Ovary (tissue), 9 donors: ENCODE data around the gene STK33. TPM values are rescaled to one million over a fixed set of nuclear protein-coding genes. Genes with fewer than 3 reads are reported as not detected.
"Not testable (repeated sequence)": the region's sequence is repeated elsewhere in the genome, so short reads cannot be mapped to it uniquely, and the experiment has no call there.

Experiments
- DNase-seq, 5 donors: peaks; one replicate each; pipeline ENCODE4 v3.0.0-alpha.2; 2019 to 2020
- H3K27ac ChIP-seq, 2 donors: fragments of 200-600 bp; one replicate each; pipeline versions ENCODE4 v1.5.1 to v1.8.0; 2019 to 2022
- H3K27me3 ChIP-seq: fragments of 200-600 bp; one replicate; pipeline ENCODE4 v1.8.0; 2022
- H3K36me3 ChIP-seq: fragments of 200-600 bp; sonication (generic); one replicate; pipeline ENCODE4 v1.5.1; 2019
- H3K4me1 ChIP-seq: one replicate; pipeline ENCODE4 v1.8.1; 2013; ENCODE audit warnings: mild to moderate bottlenecking, moderate library complexity; ENCODE audit not compliant: insufficient read depth
- H3K4me3 ChIP-seq: fragments of 200-600 bp; sonication (generic); one replicate; pipeline ENCODE4 v1.5.1; 2017
- H3K9me3 ChIP-seq, 2 donors: fragments of 200-600 bp in 1 of 2; sonication (generic) in 1 of 2; one replicate each; pipeline versions ENCODE4 v1.5.1 to v1.8.1; 2013 to 2019; ENCODE audit warnings: mild to moderate bottlenecking in 1 of 2, moderate library complexity in 1 of 2
- EP300 ChIP-seq: sonication (generic); formaldehyde crosslinking; IDR thresholded peaks from one replicate; pipeline ENCODE4 v1.6.1; 2017; ENCODE audit warnings: antibody characterized with exemption
- POLR2A ChIP-seq: fragments of 450-650 bp; IDR thresholded peaks from one replicate; pipeline ENCODE4 v1.6.1; 2017; ENCODE audit warnings: antibody characterized with exemption, mild to moderate bottlenecking, moderate library complexity
- WGBS, 3 donors: extraction: QIAGEN DNeasy Blood & Tissue Kit in 1 of 3; methylation state at CpG; one replicate each; pipeline versions ENCODE4 v1.1.5 to v1.1.7; 2013 to 2017; 5-methylcytosine and 5-hydroxymethylcytosine counted together
- intact Hi-C, 4 donors: fragments of 100-400 bp; cut with DNase I; formaldehyde crosslinking; loops; one replicate each; pipeline versions ENCODE4 v1.11.0 to v1.15.1; 2022 to 2023
- polyA plus RNA-seq, 2 donors: library from polyadenylated mRNA; stranded (reverse); fragments of 200-250 nt in 1 of 2; fragments of 350-450 nt in 1 of 2; fragmentation: Illumina TruSeq in 1 of 2; extraction: RNeasy Lipid Tissue Mini Kit (QIAGEN cat#74804) in 1 of 2; gene quantifications; one replicate each; pipeline ENCODE4 v1.2.3, GENCODE V29; 2013 to 2014
- total RNA-seq, 7 donors: library from RNA; depleted of rRNA in 2 of 7; stranded (reverse); fragments of >200 nt in 2 of 7; fragmentation: NEBNext Ultra II Directional in 3 of 7; extraction: Animal tissue kit (Norgen Biotek cat#: 25700) in 3 of 7; gene quantifications; one replicate each; pipeline versions ENCODE4 v1.1.0 to v1.2.4, GENCODE V29; 2016 to 2023
- TF ChIP-seq, protein P1 (sequence below), 3 donors: fragments of 450-650 bp in 2 of 3; fragments of 200-600 bp in 1 of 3; IDR thresholded peaks; one replicate each; pipeline versions ENCODE4 v1.5.1 to v1.8.0; 2016 to 2022; ENCODE audit warnings: antibody characterized with exemption in 3 of 3, mild to moderate bottlenecking in 1 of 3
- donor health status: DM: no; HTN: no; CAD: no; lungs with moderate emphysema.
- donor health status: DM: no; HTN: no; CAD: no.
- donor health status: Bipolar disorder and iron deficiency.
- donor health status: DM: yes; HTN: yes; CAD: no.
- donor health status: DM: no; HTN: no; CAD: no.
- donor health status: DM: yes; HTN: yes; CAD: no.

STK33 gene
- total and polyA plus RNA-seq, 9 donors = 11.9 to 50.8 (median 23.5) TPM

DNA sequence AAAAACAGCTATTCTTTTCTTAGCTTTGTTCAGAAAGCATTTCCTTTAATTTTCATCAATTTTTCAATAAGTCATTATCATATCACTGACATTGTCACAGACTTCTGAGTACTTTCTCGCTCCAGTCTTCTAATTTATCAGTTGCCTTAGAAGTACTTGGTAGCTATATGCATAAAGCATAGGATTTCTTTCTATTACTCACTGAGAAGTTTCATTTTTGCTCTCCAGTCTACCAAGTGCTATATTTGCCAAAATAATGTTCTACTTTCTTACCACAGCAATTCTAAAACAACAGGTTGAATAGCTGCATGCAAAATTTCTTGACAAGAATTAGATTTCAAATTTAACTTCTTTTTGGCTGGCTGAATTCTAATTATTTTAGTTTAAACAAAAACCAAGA lies 116.3 kb downstream of the STK33 start:
- 93 to 94% (median 94%) methylated on average over 1 of the region's 1 CpG for WGBS, 3 donors
- H3K36me3 ChIP-seq = no peaks in the 10 kb centered on the region

DNA sequence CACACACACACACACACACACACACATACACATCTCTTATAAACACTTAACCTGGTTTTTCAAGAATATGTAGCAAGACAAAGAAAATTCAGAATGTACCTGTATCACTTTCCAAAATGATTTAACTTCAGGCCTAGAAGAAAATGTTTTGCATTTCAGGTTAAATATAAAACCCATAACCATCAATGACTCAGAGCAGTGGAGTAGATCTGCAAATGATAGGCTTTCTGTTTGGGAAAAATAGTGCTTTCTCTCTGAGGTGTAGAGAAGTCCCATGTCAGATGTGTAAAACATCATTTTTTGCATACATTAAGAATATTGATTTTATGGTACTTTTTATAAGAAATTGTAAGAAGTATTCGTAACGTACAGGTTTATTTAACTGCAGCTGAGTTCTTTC lies 116.9 kb downstream of the STK33 start:
- DNase-seq = no peak
- Histone ChIP-seq H3K27me3 (no peaks in the 10 kb centered on the region), H3K4me3 (no peak overlapping the region), H3K4me1 (no peaks in the 10 kb centered on the region), H3K9me3 (no peaks in the 10 kb centered on the region), H3K27ac (no peak overlapping the region), H3K36me3 (no peaks in the 10 kb centered on the region)
- TF ChIP-seq POLR2A = no peak
- TF ChIP-seq, protein P1, sequence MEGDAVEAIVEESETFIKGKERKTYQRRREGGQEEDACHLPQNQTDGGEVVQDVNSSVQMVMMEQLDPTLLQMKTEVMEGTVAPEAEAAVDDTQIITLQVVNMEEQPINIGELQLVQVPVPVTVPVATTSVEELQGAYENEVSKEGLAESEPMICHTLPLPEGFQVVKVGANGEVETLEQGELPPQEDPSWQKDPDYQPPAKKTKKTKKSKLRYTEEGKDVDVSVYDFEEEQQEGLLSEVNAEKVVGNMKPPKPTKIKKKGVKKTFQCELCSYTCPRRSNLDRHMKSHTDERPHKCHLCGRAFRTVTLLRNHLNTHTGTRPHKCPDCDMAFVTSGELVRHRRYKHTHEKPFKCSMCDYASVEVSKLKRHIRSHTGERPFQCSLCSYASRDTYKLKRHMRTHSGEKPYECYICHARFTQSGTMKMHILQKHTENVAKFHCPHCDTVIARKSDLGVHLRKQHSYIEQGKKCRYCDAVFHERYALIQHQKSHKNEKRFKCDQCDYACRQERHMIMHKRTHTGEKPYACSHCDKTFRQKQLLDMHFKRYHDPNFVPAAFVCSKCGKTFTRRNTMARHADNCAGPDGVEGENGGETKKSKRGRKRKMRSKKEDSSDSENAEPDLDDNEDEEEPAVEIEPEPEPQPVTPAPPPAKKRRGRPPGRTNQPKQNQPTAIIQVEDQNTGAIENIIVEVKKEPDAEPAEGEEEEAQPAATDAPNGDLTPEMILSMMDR (IDR thresholded peaks at IDR 0.05) = no peak
- no peak for TF ChIP-seq EP300
- WGBS, 3 donors = 95 to 98% (median 96%) methylated on average over 2 of the region's 2 CpGs
- intact Hi-C loops = no loop called here

More for the DNA sequence above, 116.3 kb downstream of the STK33 start:
- Histone ChIP-seq H3K4me1 (no peaks in the 10 kb centered on the region), H3K4me3 (no peak overlapping the region), H3K27me3 (no peaks in the 10 kb centered on the region), H3K9me3 (no peaks in the 10 kb centered on the region), H3K27ac (no peak overlapping the region)
- intact Hi-C loops = no loop called here
- DNase-seq = no peak
- TF ChIP-seq, protein P1 (IDR thresholded peaks at IDR 0.05) = no peak
- TF ChIP-seq EP300 = no peak
- TF ChIP-seq POLR2A = no peak

DNA sequence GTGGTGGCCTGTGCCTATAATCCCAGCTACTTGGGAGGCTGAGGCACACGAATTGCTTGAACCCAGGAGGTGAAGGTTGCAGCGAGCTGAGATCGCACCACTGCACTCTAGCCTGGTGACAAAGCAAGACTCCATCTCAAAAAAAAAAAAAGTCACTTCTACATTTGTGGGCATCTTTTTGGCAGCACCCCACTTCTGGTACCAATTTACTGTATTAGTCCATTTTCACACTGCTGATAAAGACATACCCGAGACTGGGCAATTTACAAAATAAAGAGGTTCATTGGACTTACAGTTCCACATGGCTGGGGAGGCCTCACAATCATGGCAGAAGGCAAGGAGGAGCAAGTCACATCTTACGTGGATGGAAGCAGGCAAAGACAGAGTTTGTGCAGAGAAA lies 126.2 kb downstream of the STK33 start:
- H3K27me3 ChIP-seq, H3K36me3 ChIP-seq, H3K9me3 ChIP-seq, H3K4me3 ChIP-seq, DNase-seq, intact Hi-C loops, H3K4me1 ChIP-seq, H3K27ac ChIP-seq: not testable (repeated sequence)
- WGBS, 3 donors = 96 to 97% (median 96%) methylated on average over 5 of the region's 5 CpGs

DNA sequence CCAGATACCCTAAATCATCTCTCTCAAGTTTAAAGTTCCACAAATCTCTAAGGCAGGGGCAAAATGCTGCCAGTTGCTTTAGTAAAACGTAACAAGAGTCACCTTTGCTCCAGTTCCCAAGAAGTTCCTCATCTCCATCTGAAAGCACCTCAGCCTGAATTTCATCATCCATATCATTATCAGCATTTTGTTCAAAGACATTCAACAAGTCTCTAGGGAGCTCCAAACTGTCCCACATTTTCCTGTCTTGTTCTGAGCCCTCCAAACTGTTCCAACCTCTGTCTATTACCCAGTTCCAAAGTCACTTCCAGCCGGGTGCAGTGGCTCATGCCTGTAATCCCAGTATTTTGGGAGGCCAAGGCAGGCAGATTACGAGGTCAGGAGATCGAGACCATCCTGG lies 126.7 kb downstream of the STK33 start:
- WGBS, 3 donors = 71 to 86% (median 85%) methylated on average over 4 of the region's 4 CpGs
- DNase-seq, intact Hi-C loops, H3K27me3 ChIP-seq, H3K27ac ChIP-seq, H3K4me1 ChIP-seq, H3K9me3 ChIP-seq, H3K4me3 ChIP-seq, H3K36me3 ChIP-seq: not testable (repeated sequence)

DNA sequence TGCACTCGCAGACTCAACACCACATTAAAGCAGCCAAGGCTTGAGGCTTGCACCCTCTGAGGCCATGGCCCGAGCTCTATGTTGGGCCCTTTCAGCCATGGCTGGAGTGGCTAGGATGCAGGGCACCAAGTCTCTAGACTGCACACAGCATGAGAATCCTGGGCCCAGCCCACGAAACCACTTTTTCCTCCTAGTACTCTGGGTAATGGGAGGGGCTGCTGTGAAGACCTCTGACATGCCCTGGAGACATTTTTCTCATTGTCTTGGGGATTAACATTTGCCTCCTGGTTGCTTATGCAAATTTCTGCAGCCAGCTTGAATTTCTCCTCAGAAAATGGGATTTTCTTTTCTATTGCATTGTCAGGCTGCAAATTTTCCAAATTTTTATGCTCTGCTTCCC lies 127.1 kb downstream of the STK33 start:
- H3K36me3 ChIP-seq, H3K4me3 ChIP-seq, intact Hi-C loops, H3K9me3 ChIP-seq, H3K4me1 ChIP-seq, H3K27me3 ChIP-seq, H3K27ac ChIP-seq, DNase-seq: not testable (repeated sequence)
- 93 to 99% (median 97%) methylated on average over 3 of the region's 3 CpGs for WGBS, 3 donors

DNA sequence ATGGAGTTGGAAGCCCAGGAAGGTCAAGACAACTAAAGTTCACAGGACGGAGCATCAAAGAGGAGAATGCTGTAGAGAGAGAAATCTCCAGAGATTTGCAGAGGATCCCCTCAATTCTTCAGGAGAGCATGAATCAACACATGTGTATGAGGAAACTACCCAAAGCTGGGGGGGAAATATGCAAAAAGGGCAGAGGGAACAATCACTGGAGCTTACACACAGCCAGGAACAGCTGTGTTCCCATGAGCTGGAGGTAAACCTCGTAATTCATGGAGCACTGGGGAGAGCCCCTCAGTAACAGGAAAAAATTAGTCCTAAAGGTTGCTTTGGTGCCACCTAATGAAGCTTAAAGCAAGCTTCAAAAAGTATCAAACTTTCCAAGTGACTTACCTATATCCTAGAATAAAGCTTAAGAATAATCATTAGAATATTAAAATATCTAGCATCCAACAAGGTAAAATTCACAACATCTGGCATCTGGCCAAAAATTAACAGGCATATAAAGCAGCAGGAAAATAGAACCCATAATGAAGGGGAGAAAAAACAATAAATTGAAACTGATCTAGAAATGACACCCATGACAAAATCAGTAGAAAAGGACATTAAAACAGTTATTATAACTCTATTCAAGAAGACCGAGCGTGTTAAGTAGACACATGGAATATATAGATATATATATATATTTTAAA lies 134.2 kb downstream of the STK33 start:
- 92 to 99% (median 95%) methylated on average over 4 of the region's 4 CpGs for WGBS, 3 donors
- Histone ChIP-seq H3K4me1 (no peaks in the 10 kb centered on the region), H3K36me3 (no peaks in the 10 kb centered on the region), H3K9me3 (no peaks in the 10 kb centered on the region), H3K27me3 (no peaks in the 10 kb centered on the region), H3K27ac (no peak overlapping the region), H3K4me3 (no peak overlapping the region)
- no peak for DNase-seq
- intact Hi-C loops = no loop called here
- no peak for TF ChIP-seq EP300
- TF ChIP-seq, protein P1 (IDR thresholded peaks at IDR 0.05) = no peak
- TF ChIP-seq POLR2A = no peak
